IPS-NIHi7 (cell line): Measurements from ENCODE around the gene ETV6.

Source experiments
- DNase-seq: peaks from one replicate; pipeline ENCODE4 v3.0.0; 2012; ENCODE audit warnings: mixed read lengths; ENCODE audit errors: extremely low spot score

ETV6 gene

GRCh38 chr12:11776316-11776715, 126.8 kb downstream of the ETV6 start:
- DNase-seq = no peak

GRCh38 chr12:11777451-11777850, 128.0 kb downstream of the ETV6 start:
- DNase-seq = no peak

DNA sequence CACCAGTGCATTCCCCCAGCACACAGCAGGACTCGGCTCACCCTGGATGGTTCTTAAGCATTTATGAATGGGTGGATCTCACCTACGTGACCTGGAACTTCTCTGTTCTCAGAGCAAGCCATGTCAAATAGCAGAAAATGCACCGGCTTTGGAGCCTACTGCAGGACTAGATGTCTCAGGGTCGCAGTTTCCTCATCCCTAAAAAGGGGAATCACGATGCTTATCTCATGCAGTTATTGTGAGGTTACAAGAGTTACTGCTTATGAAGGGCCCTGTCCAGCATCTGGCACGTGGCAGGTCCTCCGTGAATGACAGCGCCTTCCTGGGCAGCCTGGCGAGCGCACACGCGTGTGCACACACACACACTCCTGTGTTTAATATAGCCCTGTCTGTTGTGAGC, 128.5 kb downstream of the ETV6 start:
- DNase-seq = no peak

GRCh38 chr12:11778713-11779685, 129.5 kb downstream of the ETV6 start:
- DNase-seq = no peak

DNA sequence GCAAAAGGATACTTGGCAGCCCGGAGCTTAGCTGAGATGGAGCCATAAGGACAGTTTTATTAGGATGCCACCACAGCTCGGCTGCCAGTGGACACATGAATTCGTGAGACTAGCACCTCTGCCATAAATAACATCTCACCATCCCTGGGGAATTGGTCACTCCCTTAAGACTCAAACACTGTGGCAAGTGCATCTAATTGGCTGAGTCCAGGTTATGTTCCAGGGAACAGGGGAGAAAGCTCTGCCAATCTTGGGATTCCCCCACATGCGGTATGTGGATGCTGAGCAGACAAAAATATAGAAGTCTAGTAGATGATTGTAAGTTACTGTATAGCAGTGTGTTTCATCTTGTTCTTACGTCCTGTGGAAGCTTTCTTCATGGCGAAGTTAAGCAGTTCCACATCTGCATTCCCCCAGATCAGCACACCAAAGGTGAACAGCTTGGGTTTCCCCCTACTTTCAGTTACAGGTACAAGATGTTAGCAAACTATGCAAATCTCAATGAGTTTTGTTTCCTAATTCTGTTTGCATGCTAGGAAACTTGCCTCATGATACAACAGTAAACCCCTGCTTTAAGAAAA, 131.1 kb downstream of the ETV6 start:
- no peak for DNase-seq

GRCh38 chr12:11782914-11783420, 133.5 kb downstream of the ETV6 start:
- no peak for DNase-seq

DNA sequence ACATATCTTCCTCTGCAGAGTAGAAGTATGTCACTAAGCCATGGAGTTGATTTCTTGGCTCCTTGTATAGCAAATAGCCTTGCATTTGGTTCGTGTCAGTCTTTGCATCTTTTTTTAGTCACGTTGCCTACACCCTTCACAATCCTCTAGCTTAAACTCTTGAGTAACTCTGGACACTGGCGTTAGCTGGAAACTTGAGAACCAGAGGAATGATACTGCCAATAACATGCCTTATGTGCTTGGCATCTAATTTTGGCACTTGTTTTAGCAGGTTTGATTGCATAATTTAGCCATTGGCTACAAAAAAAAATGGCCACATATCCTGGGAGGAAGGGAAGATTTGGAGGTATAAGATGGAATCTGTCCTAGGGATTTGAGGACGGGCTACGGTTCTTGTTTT, 136.2 kb downstream of the ETV6 start:
- DNase-seq = no peak

- no peak for DNase-seq
Observed at GRCh38 chr12:11786638-11787365, 137.3 kb downstream of the ETV6 start.

GRCh38 chr12:11787437-11787836, 138.0 kb downstream of the ETV6 start:
- DNase-seq = no peak

GRCh38 chr12:11787933-11788849, 138.7 kb downstream of the ETV6 start:
- no peak for DNase-seq

DNA sequence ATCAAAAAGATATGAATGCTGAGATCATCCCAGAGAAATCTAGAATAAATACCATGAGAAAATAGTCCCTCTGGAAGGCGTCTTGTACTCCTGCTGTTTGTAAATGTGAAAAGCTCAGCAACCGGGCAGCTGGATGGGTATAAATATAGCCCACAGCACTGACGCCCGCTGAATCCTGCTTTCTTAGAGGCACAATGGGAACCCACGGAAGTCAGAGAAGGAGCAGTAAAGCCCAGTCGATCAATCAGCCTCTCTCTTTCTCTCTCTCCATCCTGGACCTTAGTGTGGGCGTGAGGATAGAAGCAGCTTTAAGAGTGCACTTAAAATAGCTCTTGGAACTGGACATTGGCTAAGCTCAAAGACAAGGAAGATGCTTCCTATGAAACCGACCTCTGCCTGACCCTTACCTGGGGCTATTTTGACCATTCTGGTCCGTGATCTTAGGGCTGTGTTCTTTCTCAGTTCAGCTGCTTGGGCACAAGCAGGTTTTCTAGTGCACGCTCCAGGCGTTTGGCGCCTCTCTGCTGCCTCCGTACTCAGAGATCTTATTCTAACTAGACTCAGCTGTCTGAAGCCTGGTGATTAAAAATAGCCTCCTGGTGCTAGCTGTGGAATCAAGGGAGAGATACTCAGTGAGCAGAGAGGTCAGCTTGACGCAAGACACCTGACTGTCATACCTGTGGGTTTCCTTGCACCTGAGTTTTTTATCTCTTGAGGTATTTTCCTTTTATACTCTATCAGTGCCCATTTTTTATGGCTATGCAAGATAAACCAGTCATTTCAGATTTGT, 144.6 kb downstream of the ETV6 start:
- DNase-seq = no peak

GRCh38 chr12:11794751-11795150, 145.3 kb downstream of the ETV6 start:
- DNase-seq = no peak

DNA sequence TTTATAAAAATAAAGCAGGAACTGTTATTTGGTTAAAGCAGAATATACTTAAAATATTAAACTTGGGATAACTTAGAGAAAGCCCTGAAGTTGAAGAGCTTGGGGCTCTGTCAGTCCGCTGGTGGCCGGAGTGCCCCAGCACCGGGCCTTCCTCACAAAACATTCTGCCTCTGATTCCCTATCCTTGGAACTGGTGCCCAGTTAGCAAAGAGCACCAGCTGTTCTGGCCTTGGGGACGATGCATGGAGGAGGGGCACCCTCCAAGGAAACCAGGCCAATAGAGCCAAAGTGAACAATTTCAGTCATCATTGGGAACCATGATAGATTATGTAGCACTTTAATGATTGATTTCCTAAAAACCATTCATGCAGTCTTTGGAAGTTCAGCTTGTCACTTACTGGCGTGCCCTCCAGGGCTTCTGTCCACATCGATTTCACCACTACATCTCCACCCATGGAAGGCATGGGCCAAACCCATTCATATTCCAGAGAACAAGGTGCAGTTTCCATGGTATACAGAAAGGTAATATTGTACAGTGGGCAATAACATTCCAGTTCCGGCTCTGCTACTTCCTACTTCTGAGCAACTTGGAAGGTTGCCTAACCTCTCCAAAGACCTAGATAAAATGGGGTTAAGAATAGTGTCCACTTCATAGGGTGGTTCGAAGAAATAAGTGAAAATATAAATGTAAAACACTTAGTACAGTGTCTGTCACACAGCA, 145.9 kb downstream of the ETV6 start:
- DNase-seq = no peak

- DNase-seq = no peak
Observed at GRCh38 chr12:11795913-11796459, 146.5 kb downstream of the ETV6 start.

GRCh38 chr12:11797317-11797913, 147.9 kb downstream of the ETV6 start:
- no peak for DNase-seq

DNA sequence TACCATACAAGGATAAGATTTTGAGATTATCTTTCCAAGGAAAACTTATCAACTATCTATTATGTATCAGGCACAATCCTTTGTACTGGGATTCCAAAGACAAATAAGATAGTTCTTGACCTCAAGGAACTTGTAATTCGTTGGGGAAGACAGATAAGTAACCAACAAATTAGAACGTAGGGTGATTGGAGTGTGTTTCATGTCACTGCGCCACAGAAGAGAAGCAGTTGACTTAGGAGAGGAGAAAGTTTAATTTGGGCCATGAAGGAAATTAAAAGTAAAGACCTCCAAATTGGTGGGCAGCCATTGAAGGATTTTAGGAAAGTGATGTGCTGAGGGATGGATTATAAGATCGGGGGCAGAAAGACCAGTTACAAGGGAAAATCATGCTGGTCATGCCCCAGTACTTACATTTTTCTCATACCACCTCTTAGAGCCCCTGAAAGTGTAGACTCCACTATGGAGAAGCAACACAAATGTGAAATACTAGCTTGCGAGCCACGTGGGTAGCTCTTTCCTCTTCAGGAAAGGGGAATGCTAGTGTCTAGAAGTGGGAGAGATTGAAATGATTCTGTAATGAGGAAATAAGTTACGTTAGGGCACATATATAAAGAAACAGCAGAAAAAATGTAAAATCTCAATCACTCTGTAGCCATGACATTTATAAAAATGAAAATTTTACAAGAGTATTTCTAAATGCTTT, 148.7 kb downstream of the ETV6 start:
- DNase-seq = no peak

GRCh38 chr12:11798856-11799501, 149.5 kb downstream of the ETV6 start:
- DNase-seq = no peak

DNA sequence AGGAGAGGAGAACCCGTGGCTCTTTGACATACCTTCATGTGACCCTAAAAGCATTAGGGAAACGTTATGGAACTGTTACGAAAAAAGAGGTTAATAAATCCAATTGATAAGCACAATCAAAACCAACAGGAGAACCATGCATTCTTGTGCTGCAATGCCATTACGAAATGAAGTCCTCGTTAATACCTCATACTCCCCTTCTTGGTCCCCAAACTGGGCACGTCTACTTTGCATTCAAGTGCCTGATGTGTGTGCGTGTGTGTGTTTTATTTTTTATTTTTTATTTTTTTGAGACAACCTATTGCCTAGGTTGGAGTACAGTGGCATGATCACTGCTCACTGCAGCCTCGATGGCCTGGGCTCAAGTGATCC, 150.0 kb downstream of the ETV6 start:
- DNase-seq = no peak
